HG03045 (cell line): ENCODE results near the gene RGS8.

Experiments used
- ATAC-seq: cut with Tn5 transposase; IDR thresholded peaks from one replicate; pipeline ENCODE4 v1.9.1; 2021; ENCODE audit warnings: mild to moderate bottlenecking, moderate library complexity; ENCODE audit not compliant: unreplicated experiment

The RGS8 gene

GRCh38 chr1:182684116-182684828 lies at the start of gene RGS8:
TSS of gene RGS8 (minus strand) at chr1:182684587. CDS start at chr1:182669649, 14,938 bp downstream.
- ATAC-seq = no peak

- ATAC-seq = no peak
Measured at GRCh38 chr1:182731852-182732575, 47.6 kb upstream of the RGS8 start.

GRCh38 chr1:182726912-182727311 lies 42.5 kb upstream of the RGS8 start:
- ATAC-seq = no peak

GRCh38 chr1:182725259-182726255 lies 41.2 kb upstream of the RGS8 start:
- no peak for ATAC-seq

GRCh38 chr1:182724215-182724614 lies 39.8 kb upstream of the RGS8 start:
- ATAC-seq = no peak

- no peak for ATAC-seq
Measured at GRCh38 chr1:182723200-182723599, 38.8 kb upstream of the RGS8 start.

GRCh38 chr1:182721525-182721924 lies 37.1 kb upstream of the RGS8 start:
- no peak for ATAC-seq

GRCh38 chr1:182720463-182720862 lies 36.1 kb upstream of the RGS8 start:
- ATAC-seq = no peak

GRCh38 chr1:182719553-182719952 lies 35.2 kb upstream of the RGS8 start:
- no peak for ATAC-seq

GRCh38 chr1:182718311-182718710 lies 33.9 kb upstream of the RGS8 start:
- no peak for ATAC-seq

- no peak for ATAC-seq
Measured at GRCh38 chr1:182716740-182717720, 32.6 kb upstream of the RGS8 start.

- no peak for ATAC-seq
Measured at GRCh38 chr1:182715531-182715930, 31.1 kb upstream of the RGS8 start.

- ATAC-seq = no peak
Measured at GRCh38 chr1:182714546-182714945, 30.2 kb upstream of the RGS8 start.

- no peak for ATAC-seq
Measured at GRCh38 chr1:182713939-182714338, 29.6 kb upstream of the RGS8 start.

GRCh38 chr1:182713492-182713891 lies 29.1 kb upstream of the RGS8 start:
- ATAC-seq = no peak

GRCh38 chr1:182709855-182710254 lies 25.5 kb upstream of the RGS8 start:
- no peak for ATAC-seq

GRCh38 chr1:182709225-182709764 lies 24.9 kb upstream of the RGS8 start:
- ATAC-seq = no peak

GRCh38 chr1:182707122-182707521 lies 22.7 kb upstream of the RGS8 start:
- no peak for ATAC-seq

- ATAC-seq = no peak
Measured at GRCh38 chr1:182704677-182705076, 20.3 kb upstream of the RGS8 start.

- ATAC-seq = no peak
Measured at GRCh38 chr1:182703539-182703938, 19.2 kb upstream of the RGS8 start.
